ENCODE results near the gene CBFA2T2.

GRCh38 chr20:33531047-33531877 is 41.4 kb downstream of the CBFA2T2 start:
- TF ChIP-seq, protein P1, sequence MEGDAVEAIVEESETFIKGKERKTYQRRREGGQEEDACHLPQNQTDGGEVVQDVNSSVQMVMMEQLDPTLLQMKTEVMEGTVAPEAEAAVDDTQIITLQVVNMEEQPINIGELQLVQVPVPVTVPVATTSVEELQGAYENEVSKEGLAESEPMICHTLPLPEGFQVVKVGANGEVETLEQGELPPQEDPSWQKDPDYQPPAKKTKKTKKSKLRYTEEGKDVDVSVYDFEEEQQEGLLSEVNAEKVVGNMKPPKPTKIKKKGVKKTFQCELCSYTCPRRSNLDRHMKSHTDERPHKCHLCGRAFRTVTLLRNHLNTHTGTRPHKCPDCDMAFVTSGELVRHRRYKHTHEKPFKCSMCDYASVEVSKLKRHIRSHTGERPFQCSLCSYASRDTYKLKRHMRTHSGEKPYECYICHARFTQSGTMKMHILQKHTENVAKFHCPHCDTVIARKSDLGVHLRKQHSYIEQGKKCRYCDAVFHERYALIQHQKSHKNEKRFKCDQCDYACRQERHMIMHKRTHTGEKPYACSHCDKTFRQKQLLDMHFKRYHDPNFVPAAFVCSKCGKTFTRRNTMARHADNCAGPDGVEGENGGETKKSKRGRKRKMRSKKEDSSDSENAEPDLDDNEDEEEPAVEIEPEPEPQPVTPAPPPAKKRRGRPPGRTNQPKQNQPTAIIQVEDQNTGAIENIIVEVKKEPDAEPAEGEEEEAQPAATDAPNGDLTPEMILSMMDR (IDR thresholded peaks at IDR 0.05) = no peak
- TF ChIP-seq POLR2A (IDR thresholded peaks at IDR 0.05) = no peak
